ENCODE data around the gene RAG1. TPM values are rescaled to one million over a fixed set of nuclear protein-coding genes. Genes with fewer than 3 reads are reported as not detected.

RAG1 gene
- polyA plus RNA-seq, 1 donor from 2014 or later: 0.16 TPM

GRCh38 chr11:36623494-36623893 lies 55.7 kb downstream of the RAG1 start:
- Histone ChIP-seq H3K9ac (ENCODE audit: low read length) (no peak overlapping the region), H3K4me2 (ENCODE audit: low read length) (no peak overlapping the region), H3K27me3 (ENCODE audit: insufficient read depth, low read depth, low read length) (no peaks in the 10 kb centered on the region), H3F3A (ENCODE audit: insufficient read depth, low read length, poor library complexity, severe bottlenecking) (no peaks in the 10 kb centered on the region), H2AFZ (ENCODE audit: low read depth, low read length) (no peak overlapping the region), H3K4me3 (ENCODE audit: low read length) (no peak overlapping the region), H3K36me3 (ENCODE audit: insufficient read depth, low read length) (no peaks in the 10 kb centered on the region), H4K20me1 (ENCODE audit: insufficient read depth) (no peaks in the 10 kb centered on the region), H3K79me2 (replicated peaks; ENCODE audit: insufficient read depth, low read length) (no peaks in the 10 kb centered on the region), H3K9me3 (ENCODE audit: low read length) (no peaks in the 10 kb centered on the region), H3K27ac (ENCODE audit: low read length) (no peak overlapping the region), H3K9me2 (ENCODE audit: insufficient read depth, low read length) (no peaks in the 10 kb centered on the region)
- no peak for TF ChIP-seq CTCF (IDR thresholded peaks at IDR 0.05; ENCODE audit: poor library complexity, severe bottlenecking)
- TF ChIP-seq TAF1 (IDR thresholded peaks at IDR 0.05; ENCODE audit: low read depth): no peak
- no peak for TF ChIP-seq REST (IDR thresholded peaks at IDR 0.05; ENCODE audit: borderline replicate concordance)
- no peak for TF ChIP-seq RAD21 (conservative IDR thresholded peaks at IDR 0.05)
- no peak for TF ChIP-seq POLR2AphosphoS5 (IDR thresholded peaks at IDR 0.05)
- TF ChIP-seq MXI1 (conservative IDR thresholded peaks at IDR 0.05; ENCODE audit: poor library complexity, severe bottlenecking): no peak
- no peak for TF ChIP-seq EZH2 (IDR thresholded peaks at IDR 0.05; ENCODE audit: borderline replicate concordance, insufficient read depth, low read length, poor library complexity, severe bottlenecking)
- TF ChIP-seq EP300 (conservative IDR thresholded peaks at IDR 0.05; ENCODE audit: poor library complexity, severe bottlenecking): no peak
- no peak for TF ChIP-seq SMC3 (conservative IDR thresholded peaks at IDR 0.05; ENCODE audit: poor library complexity)

GRCh38 chr11:36627006-36627405 lies 59.2 kb downstream of the RAG1 start:
- H4K20me1 ChIP-seq (ENCODE audit: insufficient read depth): no peaks in the 10 kb centered on the region
- H3K9ac ChIP-seq (ENCODE audit: low read length): no peak overlapping the region
- H3K4me2 ChIP-seq (ENCODE audit: low read length): no peak overlapping the region
- no peak for TF ChIP-seq SMC3 (conservative IDR thresholded peaks at IDR 0.05; ENCODE audit: poor library complexity)
- TF ChIP-seq CTCF (IDR thresholded peaks at IDR 0.05; ENCODE audit: poor library complexity, severe bottlenecking): no peak
- no peak for TF ChIP-seq EZH2 (IDR thresholded peaks at IDR 0.05; ENCODE audit: borderline replicate concordance, insufficient read depth, low read length, poor library complexity, severe bottlenecking)
- no peak for TF ChIP-seq POLR2AphosphoS5 (IDR thresholded peaks at IDR 0.05)
- no peak for TF ChIP-seq RAD21 (conservative IDR thresholded peaks at IDR 0.05)
- no peak for TF ChIP-seq EP300 (conservative IDR thresholded peaks at IDR 0.05; ENCODE audit: poor library complexity, severe bottlenecking)
- TF ChIP-seq MXI1 (conservative IDR thresholded peaks at IDR 0.05; ENCODE audit: poor library complexity, severe bottlenecking): no peak
- TF ChIP-seq REST (IDR thresholded peaks at IDR 0.05; ENCODE audit: borderline replicate concordance): no peak
- TF ChIP-seq TAF1 (IDR thresholded peaks at IDR 0.05; ENCODE audit: low read depth): no peak
- H3F3A ChIP-seq (ENCODE audit: insufficient read depth, low read length, poor library complexity, severe bottlenecking): no peaks in the 10 kb centered on the region
- no peak overlapping the region for H3K4me3 ChIP-seq (ENCODE audit: low read length)
- H3K9me3 ChIP-seq (ENCODE audit: low read length): no peaks in the 10 kb centered on the region
- H2AFZ ChIP-seq (ENCODE audit: low read depth, low read length): no peak overlapping the region
- no peaks in the 10 kb centered on the region for H3K27me3 ChIP-seq (ENCODE audit: insufficient read depth, low read depth, low read length)
- H3K36me3 ChIP-seq (ENCODE audit: insufficient read depth, low read length): no peaks in the 10 kb centered on the region
- no peak overlapping the region for H3K27ac ChIP-seq (ENCODE audit: low read length)
- no peaks in the 10 kb centered on the region for H3K9me2 ChIP-seq (ENCODE audit: insufficient read depth, low read length)
- H3K79me2 ChIP-seq (replicated peaks; ENCODE audit: insufficient read depth, low read length): no peaks in the 10 kb centered on the region
